GM18519 (cell line): ENCODE data around the gene PPP3CA.
A peak's percentile ranks its signal among the peaks of the same experiment; 100 is the strongest.
"Not testable (repeated sequence)": the region's sequence is repeated elsewhere in the genome, so short reads cannot be mapped to it uniquely, and the experiment has no call there.

Experiments used
- ATAC-seq: cut with Tn5 transposase; IDR thresholded peaks from one replicate; pipeline ENCODE4 v1.9.1; 2021; ENCODE audit warnings: mild to moderate bottlenecking, moderate library complexity; ENCODE audit not compliant: unreplicated experiment, low FRiP score

Gene PPP3CA

DNA sequence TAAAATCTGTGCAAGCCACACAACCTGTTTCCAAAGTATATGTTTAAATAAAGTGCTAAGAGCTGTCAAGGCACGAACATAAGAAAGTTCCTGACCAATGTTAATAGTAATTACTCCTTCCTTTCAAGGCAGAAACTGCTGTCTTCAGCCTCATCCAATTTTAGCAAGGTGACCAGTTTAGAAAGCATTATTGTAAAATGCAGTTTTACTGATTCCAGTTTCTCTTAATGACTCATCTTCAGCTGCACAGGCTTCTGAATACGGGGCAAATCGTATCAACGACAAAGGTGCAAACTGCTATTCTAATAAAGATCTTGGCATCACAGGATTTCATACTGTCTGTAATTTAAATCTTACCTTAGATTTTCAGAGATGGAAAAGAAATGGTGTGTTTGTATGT lies 87.5 kb downstream of the PPP3CA start:
- peak; percentile 90 for ATAC-seq

GRCh38 chr4:101258883-101259282 lies 88.4 kb downstream of the PPP3CA start:
- ATAC-seq, result no peak

GRCh38 chr4:101256222-101256621 lies 91.1 kb downstream of the PPP3CA start:
- no peak for ATAC-seq

DNA sequence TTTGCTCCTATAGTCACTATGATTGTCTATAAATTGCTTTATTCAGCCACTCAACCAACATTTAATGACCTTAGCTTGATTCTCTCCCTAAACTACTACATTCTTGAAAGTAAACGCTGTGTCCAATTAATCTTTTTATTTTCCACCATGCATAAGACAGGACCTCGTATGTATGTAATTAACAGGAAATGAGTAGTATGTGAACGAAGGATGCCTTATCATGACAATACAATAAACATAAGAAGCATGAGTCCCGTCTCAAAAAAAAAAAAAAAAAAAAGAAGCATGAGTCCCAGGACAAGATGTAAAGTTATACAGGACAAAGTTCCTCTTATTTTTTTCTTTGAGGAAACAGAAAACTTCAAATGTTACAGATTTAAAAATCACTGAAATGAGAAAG lies 92.5 kb downstream of the PPP3CA start:
- no peak for ATAC-seq

GRCh38 chr4:101253121-101253520 lies 94.2 kb downstream of the PPP3CA start:
- no peak for ATAC-seq

- no peak for ATAC-seq
These were observed 94.6 kb downstream of the PPP3CA start for GRCh38 chr4:101252721-101253120.

DNA sequence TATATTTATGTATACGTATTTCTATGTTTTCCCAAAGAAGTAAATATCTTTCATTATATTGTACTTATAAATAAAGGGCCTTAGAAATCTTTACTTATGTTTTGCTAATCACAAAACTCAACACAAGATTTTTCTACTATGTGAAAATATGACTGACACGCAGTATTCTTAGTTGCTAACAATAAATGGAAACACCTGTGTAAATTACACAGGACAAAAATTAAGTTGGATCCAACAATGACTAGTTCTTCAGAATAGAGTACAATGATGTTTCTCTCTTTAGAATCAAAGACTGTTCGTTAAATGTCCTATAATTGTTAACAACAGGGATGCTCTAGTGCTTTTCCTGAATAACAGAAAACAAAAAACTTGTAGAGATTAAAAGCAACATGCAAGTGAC lies 96.1 kb downstream of the PPP3CA start:
- ATAC-seq, result no peak

GRCh38 chr4:101244349-101244748 lies 103.0 kb downstream of the PPP3CA start:
- ATAC-seq, result no peak

DNA sequence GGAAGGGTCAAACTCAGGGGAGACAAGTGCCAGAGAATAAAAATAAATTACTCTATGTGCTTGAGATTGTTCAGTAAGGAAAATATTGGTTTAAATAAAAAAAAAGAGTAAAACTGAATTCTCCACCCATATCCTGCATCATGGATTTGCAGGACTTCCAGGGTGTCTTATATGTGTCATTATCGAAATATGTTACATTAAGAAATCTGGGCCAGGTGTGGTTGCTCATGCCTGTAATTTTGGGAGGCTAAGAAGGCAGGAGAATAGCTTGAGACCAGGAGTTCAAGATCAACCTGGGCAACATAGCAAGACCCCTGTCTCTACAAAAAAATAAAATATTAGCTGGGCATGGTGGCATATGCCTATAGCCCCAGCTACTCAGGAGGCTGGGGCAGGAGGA lies 104.9 kb downstream of the PPP3CA start:
- no peak for ATAC-seq

DNA sequence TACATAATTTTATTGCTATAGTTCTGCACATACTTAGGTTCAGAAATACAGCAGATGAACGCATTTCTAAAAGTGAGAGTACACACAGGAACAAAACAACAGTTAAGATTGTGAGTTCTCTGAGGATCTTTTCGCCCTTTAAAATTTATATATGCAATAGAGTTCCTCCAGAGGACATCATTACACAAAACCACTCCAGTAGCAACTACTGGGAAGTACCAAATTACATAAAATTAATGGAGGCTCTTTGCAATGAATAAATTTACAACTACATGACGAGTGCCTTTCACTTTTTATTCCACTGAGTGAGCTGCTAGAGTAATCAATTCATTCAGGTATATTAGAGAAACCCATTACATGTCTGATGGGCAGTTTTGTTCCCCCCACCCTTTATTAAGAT lies 107.2 kb downstream of the PPP3CA start:
- no peak for ATAC-seq

DNA sequence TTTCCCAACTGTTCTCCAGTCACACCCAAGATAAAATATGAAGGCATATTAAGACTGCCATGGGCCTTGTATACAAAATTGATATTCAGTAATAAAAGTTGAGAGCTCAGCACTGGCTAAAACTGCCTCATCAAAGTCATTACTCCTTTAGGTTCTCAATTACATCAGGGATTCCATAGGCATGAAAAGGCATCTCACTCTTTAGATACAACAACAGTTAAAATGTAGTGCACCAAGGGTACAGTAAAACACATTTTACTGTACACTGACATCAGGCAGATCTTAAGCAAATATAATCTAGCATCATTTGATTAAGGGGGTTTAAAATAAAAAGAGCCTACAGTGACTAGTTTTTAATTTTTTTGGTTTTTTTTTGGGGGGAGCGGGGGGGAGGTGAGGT lies 107.7 kb downstream of the PPP3CA start:
- no peak for ATAC-seq

DNA sequence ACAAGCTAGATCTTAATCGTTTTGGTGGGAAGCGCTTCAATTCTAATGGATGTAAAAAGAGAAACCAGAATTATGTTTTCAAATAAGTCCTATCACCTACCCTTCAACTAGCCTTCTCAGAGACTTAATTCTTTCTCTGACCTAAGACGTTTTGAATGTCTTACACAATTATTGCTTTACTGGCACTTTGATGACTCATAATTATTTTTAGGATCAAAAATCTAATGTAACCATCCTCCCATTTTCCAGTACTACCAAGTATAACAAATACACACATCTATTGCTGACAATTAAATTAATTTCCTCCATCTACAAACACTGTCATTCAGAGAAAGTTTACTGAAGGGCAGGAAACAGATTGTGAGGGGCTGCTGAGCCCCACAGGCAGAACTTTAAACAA lies 108.6 kb downstream of the PPP3CA start:
- ATAC-seq, result no peak

DNA sequence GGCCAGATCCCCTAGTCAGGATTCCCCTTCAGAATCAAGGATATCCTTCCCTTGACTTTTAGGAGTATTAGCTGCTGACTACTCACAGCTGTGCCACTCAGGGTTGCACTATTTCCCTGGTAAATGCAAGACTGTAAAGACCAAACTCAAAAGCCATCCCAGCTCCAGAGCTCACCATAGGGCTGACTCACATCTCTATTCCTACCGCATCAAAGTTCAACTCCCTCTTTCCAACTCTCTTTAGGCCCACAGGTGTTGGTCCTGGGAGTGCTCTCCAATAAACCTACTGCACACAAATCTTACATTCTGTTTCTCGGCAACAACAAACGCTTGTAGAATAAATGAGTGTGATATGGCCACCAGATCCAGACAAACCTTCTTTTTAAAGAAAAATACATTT lies 109.6 kb downstream of the PPP3CA start:
- no peak for ATAC-seq

- no peak for ATAC-seq
These were observed 111.2 kb downstream of the PPP3CA start for GRCh38 chr4:101236097-101236496.

GRCh38 chr4:101234141-101234540 lies 113.2 kb downstream of the PPP3CA start:
- ATAC-seq, result not testable (repeated sequence)

- ATAC-seq, result no peak
These were observed 115.1 kb downstream of the PPP3CA start for GRCh38 chr4:101232074-101232776.

GRCh38 chr4:101230801-101231426 lies 116.4 kb downstream of the PPP3CA start:
- no peak for ATAC-seq

GRCh38 chr4:101229116-101229515 lies 118.2 kb downstream of the PPP3CA start:
- no peak for ATAC-seq

DNA sequence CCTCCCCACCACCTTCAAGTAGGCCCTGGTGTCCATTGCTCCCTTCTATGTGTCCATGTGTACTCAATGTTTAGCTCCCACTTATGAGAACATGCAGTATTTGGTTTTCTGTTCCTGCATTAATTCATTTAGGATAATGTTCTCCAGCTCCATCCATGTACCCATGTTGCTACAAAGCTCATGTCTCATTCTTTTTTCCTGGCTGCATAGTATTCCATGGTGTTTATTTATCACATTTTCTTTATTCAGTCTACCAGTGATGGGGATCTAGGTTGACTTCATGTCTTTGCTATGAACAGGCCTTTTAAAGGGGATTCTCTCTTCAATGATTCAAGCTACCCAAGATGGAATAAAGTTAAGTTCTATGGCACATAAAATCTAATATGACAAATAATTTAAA lies 119.6 kb downstream of the PPP3CA start:
- no peak for ATAC-seq

DNA sequence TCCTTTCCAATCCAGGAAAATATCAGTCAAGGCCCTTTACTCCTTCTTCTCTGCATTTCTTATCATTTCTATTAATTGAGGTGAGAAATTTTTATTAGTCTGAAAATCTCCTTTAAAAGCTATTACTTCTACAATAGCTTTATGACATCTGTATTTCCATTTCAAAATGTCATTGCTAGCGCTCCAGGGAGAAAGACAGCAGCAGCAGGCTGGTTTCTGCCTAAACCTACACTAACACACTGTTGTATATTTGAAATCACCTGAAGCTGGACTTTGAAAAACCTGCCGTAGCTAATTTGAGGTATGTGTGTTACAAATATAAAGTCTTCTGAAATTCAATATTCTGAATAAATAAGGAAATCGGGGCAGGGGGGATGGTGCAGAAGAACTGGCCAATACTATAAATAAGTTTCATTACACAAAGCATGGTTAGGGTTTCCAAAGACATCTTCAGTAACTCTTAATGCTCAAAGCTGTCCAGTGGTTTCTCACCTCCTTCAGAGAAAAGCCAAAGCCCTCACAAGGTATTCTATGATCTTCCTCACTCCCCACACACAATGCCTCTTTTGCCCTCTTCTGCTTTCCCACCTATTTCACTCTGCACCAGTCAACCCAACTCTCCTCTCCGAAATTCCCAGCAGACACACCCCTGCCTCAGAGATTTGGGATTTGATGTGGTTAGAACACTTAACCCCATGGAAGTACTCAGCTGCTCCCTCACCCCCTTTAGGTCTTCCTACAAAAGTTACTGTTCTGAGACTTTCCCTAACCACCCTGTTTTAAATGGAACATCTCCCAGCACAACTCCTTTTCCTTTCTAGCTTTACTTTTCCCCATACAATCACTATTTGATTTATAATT lies 122.7 kb downstream of the PPP3CA start:
- ATAC-seq, result no peak

GRCh38 chr4:101222156-101222845 lies 125.0 kb downstream of the PPP3CA start:
- ATAC-seq, result no peak
